Suprapubic skin (tissue), 4 donors: ENCODE measurements around the gene FOXO3.

Source experiments
- POLR2A ChIP-seq, 2 donors: fragments of 450-650 bp; IDR thresholded peaks; one replicate each; pipeline ENCODE4 v1.6.1; 2017; ENCODE audit warnings: antibody characterized with exemption in 2 of 2, mild to moderate bottlenecking in 2 of 2, moderate library complexity in 2 of 2
- POLR2AphosphoS5 ChIP-seq, 3 donors: sonication (generic); formaldehyde crosslinking; IDR thresholded peaks; one replicate each; pipeline ENCODE4 v1.6.1; 2017; ENCODE audit warnings: antibody characterized with exemption in 3 of 3

DNA sequence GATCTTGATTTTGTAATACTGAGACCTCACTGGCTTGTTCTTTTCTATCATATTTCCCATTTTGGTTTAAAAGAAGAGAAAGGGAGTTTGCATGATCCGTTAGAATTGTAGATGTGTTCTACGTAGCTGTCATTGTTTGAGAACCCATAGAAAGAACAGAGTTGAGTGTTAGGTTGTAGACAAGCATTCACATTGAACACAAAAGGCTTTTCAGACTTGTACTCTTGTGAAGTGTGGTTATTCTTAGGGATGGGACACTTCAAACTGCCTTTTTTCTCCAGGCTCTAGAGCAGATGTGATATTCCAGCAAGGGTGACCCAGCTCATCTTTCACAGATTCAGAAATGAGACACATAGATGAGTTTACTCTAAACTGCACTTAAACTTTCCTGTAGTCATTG, 19.9 kb downstream of the FOXO3 start:
- no peak for TF ChIP-seq POLR2AphosphoS5 (IDR thresholded peaks at IDR 0.05)
- TF ChIP-seq POLR2A (IDR thresholded peaks at IDR 0.05) = no peak
